Measurements from ENCODE around the gene MARCHF2. TPM values are rescaled to one million over a fixed set of nuclear protein-coding genes. Genes with fewer than 3 reads are reported as not detected.

The MARCHF2 gene
- total and polyA plus RNA-seq, 2 donors (not counting 1 experiment from before 2014, with no cell fraction given): 22.9 to 52.6 TPM

- H3K27me3 Mint-ChIP-seq: no peaks in the 10 kb centered on the region
- peaks cover 11 to 21% of the 10 kb centered on the region in 2 donors for H3K4me1 ChIP-seq (ENCODE audit: control insufficient read depth in 2 of 2, insufficient read depth in 2 of 2, low read length in 2 of 2)
- TF ChIP-seq CTCF (IDR thresholded peaks at IDR 0.05) (no peak), EZH2 (IDR thresholded peaks at IDR 0.05; ENCODE audit: borderline replicate concordance, insufficient read depth, low read depth, low read length, poor library complexity, severe bottlenecking) (no peak)
- WGBS (ENCODE audit: insufficient coverage): 99% methylated on average over 62 of the region's 62 CpGs
- H3K79me2 ChIP-seq (ENCODE audit: control insufficient read depth, insufficient read depth, low read length): peaks cover 56% of the 10 kb centered on the region
- H3K9ac ChIP-seq (ENCODE audit: low read length): no peak overlapping the region
- H4K20me1 ChIP-seq (ENCODE audit: control insufficient read depth, insufficient read depth, low read length, poor library complexity, severe bottlenecking): peaks cover 71% of the 10 kb centered on the region
- no peak overlapping the region for H3K4me2 ChIP-seq (replicated peaks; ENCODE audit: low read depth, low read length, poor library complexity, severe bottlenecking)
- intact Hi-C loops (cut with micrococcal nuclease): no loop called here
- ChIA-PET CTCF (interaction anchor here (1.6 to 1.9 kb wide), 2 partner anchors 20 to 95 kb away, joined by 6 to 11 read pairs; no protein-coding TSS in a partner anchor), POLR2A (interaction anchor here (0.7 to 0.9 kb wide), 2 partner anchors 28 to 1748 kb away, joined by 3 to 4 read pairs; no protein-coding TSS in a partner anchor)
- no peak overlapping the region for H3K4me3 Mint-ChIP-seq
- DNase-seq (no peak), ATAC-seq (ENCODE audit: low read depth) (no peak)
- H3K4me3 ChIP-seq (ENCODE audit: control extremely low read depth in 1 of 5, extremely low read depth in 1 of 5, insufficient read depth in 1 of 5, low read depth in 2 of 5, low read length in 4 of 5): no peak overlapping the region
- H3K9me3 Mint-ChIP-seq (ENCODE audit: insufficient read depth): no peaks in the 10 kb centered on the region
- peaks cover 0 to 80% of the 10 kb centered on the region in 2 experiments for H3K36me3 ChIP-seq (replicated peaks in 1 of 2; ENCODE audit: control extremely low read depth in 1 of 2, control insufficient read depth in 1 of 2, extremely low read depth in 1 of 2, insufficient read depth in 2 of 2, low read length in 1 of 2)
- peak overlapping the region; percentile 77 for H3K27ac Mint-ChIP-seq
- no peak overlapping the region for H3K27ac ChIP-seq (ENCODE audit: low read length in 2 of 2)
- no peak overlapping the region for H2AFZ ChIP-seq (ENCODE audit: insufficient read depth, low read depth, low read length, poor library complexity, severe bottlenecking)
- H3K4me1 Mint-ChIP-seq: peaks cover 26% of the 10 kb centered on the region
- H3K27me3 ChIP-seq (replicated peaks in 1 of 4; ENCODE audit: control extremely low read depth in 1 of 4, control insufficient read depth in 3 of 4, insufficient read depth in 4 of 4, low read length in 3 of 4): no peaks in the 10 kb centered on the region
- H3K9me3 ChIP-seq (ENCODE audit: control extremely low read depth in 1 of 3, control insufficient read depth in 2 of 3, insufficient read depth in 1 of 3, low read length in 2 of 3): peaks cover 0 to 3% (median 0%) of the 10 kb centered on the region in 3 donors
Measured at GRCh38 chr19:8485561-8486371, 72.7 kb downstream of the MARCHF2 start.

DNA sequence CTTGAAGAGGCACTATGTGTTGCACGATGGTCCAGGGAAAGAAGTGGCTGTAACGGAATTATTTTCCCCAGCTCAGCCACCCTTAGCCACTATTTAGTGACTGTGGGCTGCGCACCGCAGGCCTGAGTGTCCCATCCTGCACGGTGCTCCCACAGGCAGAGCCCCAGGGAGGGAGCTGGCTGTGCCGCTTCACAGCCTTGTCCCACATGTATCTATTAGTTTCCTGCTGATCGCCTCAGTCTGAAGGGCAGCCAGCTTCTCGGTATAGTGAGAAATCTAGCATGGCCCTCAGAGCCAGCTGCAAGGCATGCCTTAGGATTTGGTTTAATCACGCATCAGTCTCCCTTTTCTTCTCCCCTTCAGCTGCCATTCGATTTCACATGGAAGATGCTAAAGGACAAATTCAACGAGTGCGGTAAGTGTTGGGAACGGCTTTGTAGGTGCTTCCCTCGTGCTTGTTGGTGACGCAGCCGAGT is 73.6 kb downstream of the MARCHF2 start:
- Histone ChIP-seq H3K36me3 (replicated peaks in 1 of 2; ENCODE audit: control extremely low read depth in 1 of 2, control insufficient read depth in 1 of 2, extremely low read depth in 1 of 2, insufficient read depth in 2 of 2, low read length in 1 of 2) (peaks cover 0 to 71% of the 10 kb centered on the region in 2 experiments), H3K27me3 (replicated peaks in 1 of 4; ENCODE audit: control extremely low read depth in 1 of 4, control insufficient read depth in 3 of 4, insufficient read depth in 4 of 4, low read length in 3 of 4) (no peaks in the 10 kb centered on the region), H3K27ac (ENCODE audit: low read length in 2 of 2) (peak overlapping the region; percentile 29 to 50), H3K4me1 (ENCODE audit: control insufficient read depth in 2 of 2, insufficient read depth in 2 of 2, low read length in 2 of 2) (peaks cover 11 to 21% of the 10 kb centered on the region in 2 donors), H3K4me3 (ENCODE audit: control extremely low read depth in 1 of 5, extremely low read depth in 1 of 5, insufficient read depth in 1 of 5, low read depth in 2 of 5, low read length in 4 of 5) (no peak overlapping the region), H3K9ac (ENCODE audit: low read length) (no peak overlapping the region), H4K20me1 (ENCODE audit: control insufficient read depth, insufficient read depth, low read length, poor library complexity, severe bottlenecking) (peaks cover 62% of the 10 kb centered on the region), H3K79me2 (ENCODE audit: control insufficient read depth, insufficient read depth, low read length) (peaks cover 47% of the 10 kb centered on the region), H3K9me3 (ENCODE audit: control extremely low read depth in 1 of 3, control insufficient read depth in 2 of 3, insufficient read depth in 1 of 3, low read length in 2 of 3) (peaks cover 0 to 3% (median 0%) of the 10 kb centered on the region in 3 donors), H2AFZ (ENCODE audit: insufficient read depth, low read depth, low read length, poor library complexity, severe bottlenecking) (no peak overlapping the region), H3K4me2 (replicated peaks; ENCODE audit: low read depth, low read length, poor library complexity, severe bottlenecking) (peak overlapping the region; percentile 35)
- no peak for TF ChIP-seq EZH2 (IDR thresholded peaks at IDR 0.05; ENCODE audit: borderline replicate concordance, insufficient read depth, low read depth, low read length, poor library complexity, severe bottlenecking)
- TF ChIP-seq CTCF (IDR thresholded peaks at IDR 0.05): no peak
- WGBS (ENCODE audit: insufficient coverage): 84% methylated on average over 15 of the region's 16 CpGs
- H3K4me3 Mint-ChIP-seq: no peak overlapping the region
- peak overlapping the region; percentile 85 for H3K27ac Mint-ChIP-seq
- peaks cover 22% of the 10 kb centered on the region for H3K4me1 Mint-ChIP-seq
- no peaks in the 10 kb centered on the region for H3K27me3 Mint-ChIP-seq
- ChIA-PET CTCF (interaction anchor here (0.6 to 1.9 kb wide), 6 partner anchors 11 to 132 kb away, joined by 3 to 11 read pairs (median 6); partner anchors contain the start of gene MYO1F), POLR2A (interaction anchor here (0.6 kb wide), 1 partner anchor 1625 kb away, joined by 3 read pairs; the partner anchor contains the start of gene P2RY11)
- ATAC-seq (ENCODE audit: low read depth) (no peak), DNase-seq (no peak)
- intact Hi-C loops (cut with micrococcal nuclease): no loop called here
- H3K9me3 Mint-ChIP-seq (ENCODE audit: insufficient read depth): no peaks in the 10 kb centered on the region
